K562 (cell line): ENCODE results near the gene INO80E. TPM values are rescaled to one million over a fixed set of nuclear protein-coding genes. Genes with fewer than 3 reads are reported as not detected.

Source experiments
- ADNP ChIP-seq: fragments of 200-800 bp; sonication (Bioruptor generic); IDR thresholded peaks from 2 replicates; pipeline ENCODE4 v1.6.1; 2016; ENCODE audit warnings: missing genetic modification characterization, missing compliant biosample characterization
- CREBBP ChIP-seq: IDR thresholded peaks from one replicate; pipeline ENCODE4 v1.6.1; 2012; ENCODE audit warnings: low read depth, mild to moderate bottlenecking, control low read depth, inconsistent platforms, low read length
- HNRNPH1 ChIP-seq: fragments of 200-400 bp; formaldehyde crosslinking; optimal IDR thresholded peaks from 2 replicates; pipeline ENCODE3; 2017; ENCODE audit warnings: low read depth, mild to moderate bottlenecking, low read length, moderate library complexity
- SAFB2 ChIP-seq: fragments of 200-400 bp; formaldehyde crosslinking; IDR thresholded peaks from 2 replicates; pipeline ENCODE4 v1.6.1; 2018; ENCODE audit warnings: borderline replicate concordance, low read length, low read depth, moderate library complexity; ENCODE audit not compliant: severe bottlenecking
- STAT5A ChIP-seq: IDR thresholded peaks from 2 replicates; pipeline ENCODE4 v1.6.1; 2012; ENCODE audit warnings: low read length, inconsistent platforms, borderline replicate concordance
- TAL1 ChIP-seq: fragments of 450-650 bp; IDR thresholded peaks from 2 replicates; pipeline ENCODE4 v1.6.1; 2016; ENCODE audit warnings: mild to moderate bottlenecking
- ZKSCAN8 ChIP-seq: fragments of 200-800 bp; sonication (Bioruptor generic); IDR thresholded peaks from 2 replicates; pipeline ENCODE4 v1.6.1; 2016; ENCODE audit warnings: missing genetic modification characterization, missing compliant biosample characterization
- polyA plus RNA-seq, 8 experiments: library from polyadenylated mRNA; depleted of rRNA in 4 of 8; stranded (reverse) in 5 of 8; unstranded in 3 of 8; fragments of >200 nt; fragmentation: Nextera tagmentation in 2 of 8; fragmentation: Illumina TruSeq in 1 of 8; extraction: Ambion mirVana in 2 of 8; extraction: Trizol in 1 of 8; gene quantifications; 2 replicates each; pipeline versions ENCODE4 v1.2.1 to v1.2.3, GENCODE V29; 2011 to 2014; ENCODE audit warnings: inconsistent platforms in 1 of 8, missing spikeins in 1 of 8
- total RNA-seq, 7 experiments: library from RNA; depleted of rRNA in 6 of 7; stranded (reverse); fragments of >200 nt in 6 of 7; fragmentation: Illumina TruSeq in 2 of 7; extraction: Trizol in 2 of 7; gene quantifications; 2 replicates each; pipeline versions ENCODE4 v1.2.1 to v1.2.3, GENCODE V29; 2011 to 2021; ENCODE audit warnings: low replicate concordance in 1 of 7
- TF ChIP-seq, protein P1 (sequence below): fragments of 250-450 bp; sonication (Bioruptor Pico); IDR thresholded peaks from 2 replicates; pipeline ENCODE4 v1.5.0; 2022; ENCODE audit warnings: mild to moderate bottlenecking
- TF ChIP-seq, protein P2 (sequence below): sonication (generic); formaldehyde crosslinking; IDR thresholded peaks from 2 replicates; pipeline ENCODE4 v1.8.1; 2022; ENCODE audit warnings: missing genetic modification reagents
- TF ChIP-seq, protein P3 (sequence below): sonication (generic); formaldehyde crosslinking; IDR thresholded peaks from 2 replicates; pipeline ENCODE4 v1.8.1; 2022; ENCODE audit warnings: missing genetic modification reagents
- TF ChIP-seq, protein P4 (sequence below): sonication (generic); formaldehyde crosslinking; IDR thresholded peaks from 2 replicates; pipeline ENCODE4 v1.4.0; 2020; ENCODE audit warnings: mild to moderate bottlenecking, missing genetic modification reagents

INO80E gene
- total and polyA plus RNA-seq, 9 of the 15 experiments (the other 6 are each of a cell fraction or from before 2014, with no cell fraction given): 0.31 to 102 (median 49.3) TPM

DNA sequence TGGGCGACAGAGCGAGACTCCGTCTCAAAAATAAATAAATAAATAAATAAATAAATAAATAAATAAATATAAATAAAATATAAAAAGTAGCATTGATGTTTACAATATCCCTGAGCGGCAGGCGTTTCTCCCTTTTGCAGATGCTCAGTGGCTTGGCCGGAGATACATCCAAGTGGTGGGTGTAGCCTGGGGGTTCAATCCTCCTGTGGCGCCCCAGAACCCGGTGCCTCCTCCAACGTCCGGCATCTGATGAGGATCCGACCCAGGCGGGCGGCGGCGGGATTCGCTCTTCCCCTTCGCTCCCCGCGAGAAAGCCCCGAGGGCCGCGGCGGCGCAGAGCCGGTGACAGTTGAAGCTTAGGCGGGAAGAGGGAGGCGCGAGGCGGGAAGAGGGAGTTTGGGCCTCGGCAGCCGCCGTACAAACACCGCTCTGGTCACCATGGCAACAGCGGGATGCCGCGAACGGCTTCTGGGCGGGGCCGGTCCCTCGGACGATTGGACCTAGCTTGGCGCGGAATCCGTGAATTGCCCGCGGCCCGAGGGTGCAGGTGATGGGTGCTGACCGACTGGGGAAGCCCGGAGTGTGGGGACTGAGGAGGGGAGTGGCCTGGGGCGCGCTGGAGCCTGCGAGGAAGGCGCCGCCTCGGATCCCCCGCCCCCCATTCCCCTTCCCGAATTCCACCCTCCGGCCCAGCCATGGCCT lies 56.8 kb downstream of the INO80E start (continued):
- no peak for TF ChIP-seq HNRNPH1
- TF ChIP-seq STAT5A: no peak
- no peak for TF ChIP-seq ZKSCAN8
- TF ChIP-seq SAFB2: no peak
- TF ChIP-seq TAL1: no peak
- TF ChIP-seq, protein P1, sequence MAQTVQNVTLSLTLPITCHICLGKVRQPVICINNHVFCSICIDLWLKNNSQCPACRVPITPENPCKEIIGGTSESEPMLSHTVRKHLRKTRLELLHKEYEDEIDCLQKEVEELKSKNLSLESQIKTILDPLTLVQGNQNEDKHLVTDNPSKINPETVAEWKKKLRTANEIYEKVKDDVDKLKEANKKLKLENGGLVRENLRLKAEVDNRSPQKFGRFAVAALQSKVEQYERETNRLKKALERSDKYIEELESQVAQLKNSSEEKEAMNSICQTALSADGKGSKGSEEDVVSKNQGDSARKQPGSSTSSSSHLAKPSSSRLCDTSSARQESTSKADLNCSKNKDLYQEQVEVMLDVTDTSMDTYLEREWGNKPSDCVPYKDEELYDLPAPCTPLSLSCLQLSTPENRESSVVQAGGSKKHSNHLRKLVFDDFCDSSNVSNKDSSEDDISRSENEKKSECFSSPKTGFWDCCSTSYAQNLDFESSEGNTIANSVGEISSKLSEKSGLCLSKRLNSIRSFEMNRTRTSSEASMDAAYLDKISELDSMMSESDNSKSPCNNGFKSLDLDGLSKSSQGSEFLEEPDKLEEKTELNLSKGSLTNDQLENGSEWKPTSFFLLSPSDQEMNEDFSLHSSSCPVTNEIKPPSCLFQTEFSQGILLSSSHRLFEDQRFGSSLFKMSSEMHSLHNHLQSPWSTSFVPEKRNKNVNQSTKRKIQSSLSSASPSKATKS (CRISPR knock-in tag): no peak
- TF ChIP-seq, protein P2, sequence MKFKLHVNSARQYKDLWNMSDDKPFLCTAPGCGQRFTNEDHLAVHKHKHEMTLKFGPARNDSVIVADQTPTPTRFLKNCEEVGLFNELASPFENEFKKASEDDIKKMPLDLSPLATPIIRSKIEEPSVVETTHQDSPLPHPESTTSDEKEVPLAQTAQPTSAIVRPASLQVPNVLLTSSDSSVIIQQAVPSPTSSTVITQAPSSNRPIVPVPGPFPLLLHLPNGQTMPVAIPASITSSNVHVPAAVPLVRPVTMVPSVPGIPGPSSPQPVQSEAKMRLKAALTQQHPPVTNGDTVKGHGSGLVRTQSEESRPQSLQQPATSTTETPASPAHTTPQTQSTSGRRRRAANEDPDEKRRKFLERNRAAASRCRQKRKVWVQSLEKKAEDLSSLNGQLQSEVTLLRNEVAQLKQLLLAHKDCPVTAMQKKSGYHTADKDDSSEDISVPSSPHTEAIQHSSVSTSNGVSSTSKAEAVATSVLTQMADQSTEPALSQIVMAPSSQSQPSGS (CRISPR knock-in tag): no peak
- TF ChIP-seq, protein P3, sequence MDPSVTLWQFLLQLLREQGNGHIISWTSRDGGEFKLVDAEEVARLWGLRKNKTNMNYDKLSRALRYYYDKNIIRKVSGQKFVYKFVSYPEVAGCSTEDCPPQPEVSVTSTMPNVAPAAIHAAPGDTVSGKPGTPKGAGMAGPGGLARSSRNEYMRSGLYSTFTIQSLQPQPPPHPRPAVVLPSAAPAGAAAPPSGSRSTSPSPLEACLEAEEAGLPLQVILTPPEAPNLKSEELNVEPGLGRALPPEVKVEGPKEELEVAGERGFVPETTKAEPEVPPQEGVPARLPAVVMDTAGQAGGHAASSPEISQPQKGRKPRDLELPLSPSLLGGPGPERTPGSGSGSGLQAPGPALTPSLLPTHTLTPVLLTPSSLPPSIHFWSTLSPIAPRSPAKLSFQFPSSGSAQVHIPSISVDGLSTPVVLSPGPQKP (CRISPR knock-in tag): no peak
- TF ChIP-seq, protein P4, sequence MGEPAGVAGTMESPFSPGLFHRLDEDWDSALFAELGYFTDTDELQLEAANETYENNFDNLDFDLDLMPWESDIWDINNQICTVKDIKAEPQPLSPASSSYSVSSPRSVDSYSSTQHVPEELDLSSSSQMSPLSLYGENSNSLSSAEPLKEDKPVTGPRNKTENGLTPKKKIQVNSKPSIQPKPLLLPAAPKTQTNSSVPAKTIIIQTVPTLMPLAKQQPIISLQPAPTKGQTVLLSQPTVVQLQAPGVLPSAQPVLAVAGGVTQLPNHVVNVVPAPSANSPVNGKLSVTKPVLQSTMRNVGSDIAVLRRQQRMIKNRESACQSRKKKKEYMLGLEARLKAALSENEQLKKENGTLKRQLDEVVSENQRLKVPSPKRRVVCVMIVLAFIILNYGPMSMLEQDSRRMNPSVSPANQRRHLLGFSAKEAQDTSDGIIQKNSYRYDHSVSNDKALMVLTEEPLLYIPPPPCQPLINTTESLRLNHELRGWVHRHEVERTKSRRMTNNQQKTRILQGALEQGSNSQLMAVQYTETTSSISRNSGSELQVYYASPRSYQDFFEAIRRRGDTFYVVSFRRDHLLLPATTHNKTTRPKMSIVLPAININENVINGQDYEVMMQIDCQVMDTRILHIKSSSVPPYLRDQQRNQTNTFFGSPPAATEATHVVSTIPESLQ (CRISPR knock-in tag): peak; percentile 98
- no peak for TF ChIP-seq ADNP (tag)
- no peak for TF ChIP-seq CREBBP
